Vagina (tissue), 2 donors: ENCODE data around the gene ACADSB.
A peak's percentile ranks its signal among the peaks of the same experiment; 100 is the strongest.

Source experiments
- CTCF ChIP-seq, 3 experiments: fragments of 450-650 bp in 2 of 3; fragments of 200-600 bp in 1 of 3; sonication (generic) in 1 of 3; IDR thresholded peaks; one replicate each; pipeline ENCODE4 v1.5.1; 2017 to 2019; ENCODE audit warnings: antibody characterized with exemption in 3 of 3, mild to moderate bottlenecking in 2 of 3, moderate library complexity in 2 of 3
- POLR2A ChIP-seq, 2 donors: fragments of 450-650 bp; IDR thresholded peaks; one replicate each; pipeline ENCODE4 v1.6.1; 2017; ENCODE audit warnings: antibody characterized with exemption in 2 of 2, mild to moderate bottlenecking in 2 of 2, moderate library complexity in 2 of 2
- POLR2AphosphoS5 ChIP-seq, 2 donors: sonication (generic); formaldehyde crosslinking; IDR thresholded peaks; one replicate each; pipeline ENCODE4 v1.9.0; 2017; ENCODE audit warnings: antibody characterized with exemption in 2 of 2, mild to moderate bottlenecking in 2 of 2, low read depth in 1 of 2; ENCODE audit not compliant: insufficient read depth in 1 of 2

- TF ChIP-seq CTCF (IDR thresholded peaks at IDR 0.05) (no peak), POLR2A (IDR thresholded peaks at IDR 0.05) (peak in 1 of 2 donors; percentile 63), POLR2AphosphoS5 (IDR thresholded peaks at IDR 0.05; ENCODE audit: insufficient read depth in 1 of 2, low read depth in 1 of 2) (peak; percentile 94 to 96)
These were observed at the start of gene ACADSB, which contains the start of gene IKZF5 for GRCh38 chr10:123008355-123009104.
